GM21528 (cell line): Measurements from ENCODE around the gene ITIH3.

Source experiments
- ATAC-seq: cut with Tn5 transposase; IDR thresholded peaks from one replicate; pipeline ENCODE4 v1.9.1; 2021; ENCODE audit warnings: mild to moderate bottlenecking, moderate library complexity; ENCODE audit not compliant: unreplicated experiment, low FRiP score

ITIH3 gene

GRCh38 chr3:52792961-52793695, 1.5 kb upstream of the ITIH3 start:
- ATAC-seq = no peak

GRCh38 chr3:52793702-52794611, 639 bp upstream of the ITIH3 start:
- ATAC-seq = no peak

- no peak for ATAC-seq
These were observed 803 bp downstream of the ITIH3 start for GRCh38 chr3:52795298-52795900.

- no peak for ATAC-seq
These were observed 1.8 kb downstream of the ITIH3 start for GRCh38 chr3:52796411-52796810.

- no peak for ATAC-seq
These were observed 3.9 kb downstream of the ITIH3 start for GRCh38 chr3:52798376-52798977.

- no peak for ATAC-seq
These were observed 4.4 kb downstream of the ITIH3 start for GRCh38 chr3:52798978-52799476.

GRCh38 chr3:52800079-52800478, 5.5 kb downstream of the ITIH3 start:
- no peak for ATAC-seq

- ATAC-seq = no peak
These were observed 7.2 kb downstream of the ITIH3 start for GRCh38 chr3:52801839-52802238.

GRCh38 chr3:52805270-52806039, 10.9 kb downstream of the ITIH3 start:
- ATAC-seq = no peak

GRCh38 chr3:52809149-52809548, 14.6 kb downstream of the ITIH3 start:
- no peak for ATAC-seq

- no peak for ATAC-seq
These were observed 15.2 kb downstream of the ITIH3 start for GRCh38 chr3:52809662-52810377.

GRCh38 chr3:52810923-52811322, 16.3 kb downstream of the ITIH3 start:
- ATAC-seq = no peak

GRCh38 chr3:52811452-52812011, 16.9 kb downstream of the ITIH3 start:
- ATAC-seq = no peak

GRCh38 chr3:52813810-52814209, 19.2 kb downstream of the ITIH3 start:
- ATAC-seq = no peak

GRCh38 chr3:52816199-52816598, 21.6 kb downstream of the ITIH3 start:
- ATAC-seq = no peak

- no peak for ATAC-seq
These were observed 22.1 kb downstream of the ITIH3 start for GRCh38 chr3:52816654-52817053.

GRCh38 chr3:52817221-52817620, 22.6 kb downstream of the ITIH3 start:
- no peak for ATAC-seq

- ATAC-seq = no peak
These were observed 23.3 kb downstream of the ITIH3 start for GRCh38 chr3:52817860-52818259.

- no peak for ATAC-seq
These were observed 25.3 kb downstream of the ITIH3 start for GRCh38 chr3:52819936-52820335.
